HG03039 (cell line): ENCODE data around the gene SLC30A1.
A peak's percentile ranks its signal among the peaks of the same experiment; 100 is the strongest.
"Not testable (repeated sequence)": the region's sequence is repeated elsewhere in the genome, so short reads cannot be mapped to it uniquely, and the experiment has no call there.

Experiments
- ATAC-seq: cut with Tn5 transposase; IDR thresholded peaks from one replicate; pipeline ENCODE4 v1.9.1; 2021; ENCODE audit warnings: mild to moderate bottlenecking, moderate library complexity; ENCODE audit not compliant: unreplicated experiment

The SLC30A1 gene

DNA sequence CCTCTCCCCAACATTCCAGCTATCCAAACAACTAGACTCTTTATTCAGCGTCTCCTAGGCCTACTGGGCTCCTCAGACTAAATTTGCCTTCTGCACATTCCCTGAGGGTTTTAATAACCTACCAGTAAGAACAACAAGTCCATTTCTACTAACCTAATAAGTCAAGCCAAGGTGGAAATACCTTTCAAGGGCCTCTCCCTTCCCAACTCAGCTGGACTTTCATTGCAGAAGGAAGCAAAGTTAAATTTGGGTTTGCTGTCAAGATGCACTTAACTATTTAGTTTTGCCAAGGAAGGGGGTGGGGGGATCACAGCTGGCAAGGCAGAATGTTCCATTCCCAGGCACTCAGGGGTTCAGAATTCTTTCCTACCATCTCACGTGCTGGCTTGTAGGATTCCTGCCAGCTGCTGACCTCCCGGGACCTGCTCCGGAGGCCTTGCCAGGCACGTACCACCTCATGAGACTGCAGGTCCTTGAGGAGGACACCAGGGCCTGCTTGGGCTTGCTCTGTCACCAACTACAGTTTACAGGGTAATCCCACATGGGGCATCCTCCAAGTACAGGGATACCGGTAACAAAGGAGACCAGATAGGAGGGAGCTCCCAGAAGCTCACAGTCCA, 29.8 kb downstream of the SLC30A1 start:
- no peak for ATAC-seq

DNA sequence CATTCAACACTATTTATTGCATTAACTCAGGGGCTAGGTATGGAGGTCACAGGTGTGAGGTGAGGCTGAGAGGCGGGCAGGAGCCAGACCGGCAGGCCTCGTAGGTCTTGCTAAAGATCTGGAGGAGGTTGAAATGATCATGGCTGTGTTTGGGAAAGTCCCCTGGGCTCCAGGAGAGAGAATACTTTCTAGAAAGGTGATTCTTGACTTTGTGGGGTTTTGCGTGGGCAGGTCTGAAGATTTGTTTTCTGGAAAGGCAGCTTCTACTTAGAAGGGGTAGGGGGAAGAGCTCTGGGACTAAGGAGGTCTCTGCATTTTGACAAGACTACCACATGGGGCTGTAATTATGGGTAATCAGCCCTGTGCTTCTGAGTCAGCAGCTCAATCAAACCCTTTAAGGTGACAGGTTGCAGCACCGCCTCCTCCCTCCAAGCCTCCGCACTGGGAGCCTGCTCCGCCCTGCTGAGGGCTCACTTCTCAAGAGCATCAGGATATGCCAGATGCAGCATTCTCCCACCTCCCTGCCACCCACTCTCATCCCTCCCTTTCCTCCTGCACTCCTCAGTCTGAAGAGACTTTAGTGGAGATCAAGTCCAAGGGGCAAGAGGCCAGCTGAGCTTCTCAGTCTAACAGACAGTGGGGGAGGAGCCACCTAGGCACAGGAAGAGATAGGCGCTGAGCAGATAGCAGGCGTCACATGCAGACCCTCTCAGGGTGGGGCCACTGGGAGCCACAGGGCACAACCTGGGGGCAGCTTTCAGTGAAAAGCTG, 30.5 kb downstream of the SLC30A1 start:
- no peak for ATAC-seq

DNA sequence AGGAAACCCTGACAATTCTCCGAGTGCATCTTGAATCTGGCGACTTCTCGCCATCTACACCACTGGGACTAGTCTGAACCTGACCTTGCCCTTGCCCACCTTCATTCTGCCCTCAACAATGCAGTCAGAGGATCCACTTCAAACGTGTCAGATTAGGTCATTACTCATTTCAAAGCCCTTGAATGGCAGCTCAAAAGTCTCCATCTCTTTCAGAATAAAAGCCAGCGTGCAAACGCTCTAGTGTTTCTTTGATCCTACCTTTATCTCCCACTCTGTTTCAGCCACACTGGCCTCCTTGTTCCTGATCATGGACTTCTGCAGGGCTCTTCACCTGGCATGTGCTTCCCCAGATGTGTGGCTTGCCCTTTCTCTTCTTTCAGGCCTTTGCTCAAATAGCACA, 31.3 kb downstream of the SLC30A1 start:
- ATAC-seq = no peak

DNA sequence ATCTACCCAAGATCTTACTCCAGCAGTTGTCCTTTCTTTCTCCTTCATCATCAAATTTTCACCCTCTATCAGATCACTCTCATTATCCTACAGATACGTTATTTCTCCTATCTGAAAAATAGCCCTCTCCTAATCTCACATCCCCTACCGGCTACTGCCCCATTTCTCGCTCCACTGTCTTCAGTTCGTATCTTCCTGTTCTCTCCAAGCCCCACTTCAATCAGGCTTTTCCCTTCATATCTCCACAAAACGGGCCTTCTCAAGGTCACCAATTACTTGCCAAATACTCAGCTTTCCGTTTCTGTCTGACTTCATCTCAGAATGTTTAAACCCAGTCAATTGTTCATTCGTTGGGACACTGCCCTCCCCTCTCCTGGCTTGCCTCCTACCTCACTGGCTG, 32.4 kb downstream of the SLC30A1 start:
- ATAC-seq = no peak

DNA sequence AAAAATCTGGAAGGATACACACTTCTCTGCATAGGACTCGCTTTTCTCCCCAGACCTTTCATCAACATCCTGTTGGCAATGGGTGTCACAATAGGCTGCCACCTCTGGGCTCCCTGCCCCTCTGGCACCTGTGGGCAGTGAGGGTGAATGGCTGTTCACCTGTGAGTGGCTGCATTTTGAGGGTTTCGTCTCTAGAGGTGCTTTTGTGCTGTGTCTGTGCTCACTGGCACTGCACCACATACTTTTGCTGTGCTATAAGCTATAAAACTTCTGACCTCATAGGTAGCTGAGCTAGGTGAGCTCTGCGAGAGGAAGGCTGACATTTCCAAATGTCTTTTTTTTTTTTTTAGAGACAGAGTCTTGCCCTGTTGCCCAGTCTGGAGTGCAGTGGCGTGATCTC, 35.9 kb downstream of the SLC30A1 start:
- no peak for ATAC-seq

DNA sequence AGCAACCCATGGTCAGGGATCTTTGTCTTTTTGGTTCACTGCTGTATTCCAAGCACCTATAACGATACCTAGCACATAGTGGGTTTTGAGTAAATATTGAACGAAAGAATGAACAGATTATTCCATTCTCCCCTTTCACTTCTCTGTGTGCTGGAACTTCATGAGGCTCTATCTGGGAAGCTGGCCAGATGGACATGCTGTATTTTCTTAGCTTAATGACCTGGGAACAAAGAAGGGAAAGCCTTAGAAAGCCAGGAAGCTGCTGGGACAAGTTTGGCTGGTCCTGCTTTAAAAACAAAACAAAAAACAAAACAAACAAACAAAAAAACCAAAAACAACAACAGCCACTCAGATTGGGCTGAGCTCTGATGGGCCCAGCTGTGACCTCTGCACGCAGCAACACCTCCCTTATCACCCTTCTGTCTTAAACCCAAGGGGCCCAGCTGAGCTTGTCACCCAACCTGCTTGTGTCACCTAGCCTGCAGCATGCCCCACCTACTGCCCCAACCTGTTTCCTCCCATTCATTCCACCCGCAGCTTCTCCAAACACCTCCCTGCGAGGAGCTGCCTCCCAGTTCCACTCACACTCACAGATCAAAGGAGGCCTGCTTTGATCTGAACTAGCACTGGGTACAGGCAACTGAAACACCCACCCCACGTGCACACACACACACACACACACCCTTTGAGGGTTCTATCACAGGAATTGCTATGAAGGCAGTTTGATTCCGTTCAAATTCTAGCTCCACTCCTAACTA, 37.1 kb downstream of the SLC30A1 start:
- no peak for ATAC-seq

DNA sequence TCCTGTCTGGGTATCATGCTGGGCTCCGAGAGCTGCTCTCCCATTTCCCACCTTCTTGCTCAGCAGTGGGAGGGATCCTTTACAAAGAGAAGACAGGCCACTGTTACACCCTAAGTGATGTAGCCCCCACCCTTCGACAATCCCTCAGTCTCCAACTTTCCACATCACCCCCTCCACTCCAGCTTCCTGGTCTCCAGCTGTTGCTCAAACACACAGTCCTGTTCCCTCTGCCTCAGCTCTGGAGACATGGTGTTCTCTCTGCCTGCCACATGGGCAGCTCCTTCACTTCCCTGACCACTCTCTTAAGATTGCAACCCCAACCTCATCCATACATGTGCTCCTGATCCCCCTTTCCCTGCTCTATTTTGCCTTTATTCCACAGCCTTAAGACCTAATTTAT, 37.7 kb downstream of the SLC30A1 start:
- no peak for ATAC-seq

DNA sequence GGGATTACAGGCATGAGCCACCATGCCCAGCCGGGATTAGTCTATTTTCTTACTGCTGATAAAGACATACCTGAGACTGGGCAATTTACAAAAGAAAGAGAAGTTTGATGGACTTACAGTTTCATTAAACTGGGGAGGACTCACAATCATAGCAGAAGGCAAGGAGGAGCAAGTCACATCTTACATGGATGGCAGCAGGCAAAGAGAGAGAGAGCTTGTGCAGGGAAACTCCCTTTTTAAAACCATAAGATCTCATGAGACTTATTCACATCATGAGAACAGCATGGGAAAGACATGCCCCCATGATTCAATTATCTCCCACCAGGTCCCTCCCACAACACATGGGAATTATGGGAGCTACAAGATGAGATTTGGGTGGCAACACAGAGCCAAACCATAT, 38.1 kb downstream of the SLC30A1 start:
- not testable (repeated sequence) for ATAC-seq

DNA sequence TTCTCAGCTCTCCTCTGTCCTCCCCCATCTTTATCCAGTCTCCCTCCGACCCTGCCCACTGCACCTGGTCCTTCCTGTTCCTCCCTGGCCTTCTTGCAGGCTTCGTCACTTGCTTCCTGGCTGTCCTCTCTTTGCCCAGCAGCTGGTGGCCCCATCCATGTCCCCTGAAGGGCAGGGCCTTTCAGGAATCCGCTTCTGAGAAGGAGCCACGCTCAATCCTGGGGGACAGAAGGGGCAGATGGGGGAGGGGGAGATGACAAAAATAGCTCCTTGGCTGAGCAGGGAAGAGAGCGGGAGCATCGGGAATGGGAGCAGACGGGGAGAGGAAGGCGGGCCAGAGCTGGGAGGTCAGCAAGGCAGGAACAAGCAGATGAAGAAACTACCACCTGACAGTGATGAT, 40.7 kb downstream of the SLC30A1 start:
- no peak for ATAC-seq

DNA sequence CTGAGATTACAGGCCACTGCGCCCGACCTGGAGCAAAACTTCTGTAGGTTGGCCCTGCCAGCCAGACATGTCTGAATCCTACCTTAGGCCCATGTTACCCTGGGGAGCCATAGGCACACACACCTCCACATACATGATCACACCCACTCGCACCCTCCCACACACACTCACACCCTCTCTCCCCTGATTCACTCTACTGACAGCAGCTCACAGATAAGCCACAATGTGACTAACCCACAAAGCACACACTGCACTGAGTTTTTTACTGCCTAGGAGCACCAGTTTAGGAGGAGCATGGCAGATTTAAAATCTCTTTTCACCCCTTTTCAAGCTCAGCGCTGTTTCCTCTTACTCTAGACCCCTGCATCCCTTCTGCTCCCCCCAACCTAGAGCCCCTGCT, 41.7 kb downstream of the SLC30A1 start:
- ATAC-seq = no peak

DNA sequence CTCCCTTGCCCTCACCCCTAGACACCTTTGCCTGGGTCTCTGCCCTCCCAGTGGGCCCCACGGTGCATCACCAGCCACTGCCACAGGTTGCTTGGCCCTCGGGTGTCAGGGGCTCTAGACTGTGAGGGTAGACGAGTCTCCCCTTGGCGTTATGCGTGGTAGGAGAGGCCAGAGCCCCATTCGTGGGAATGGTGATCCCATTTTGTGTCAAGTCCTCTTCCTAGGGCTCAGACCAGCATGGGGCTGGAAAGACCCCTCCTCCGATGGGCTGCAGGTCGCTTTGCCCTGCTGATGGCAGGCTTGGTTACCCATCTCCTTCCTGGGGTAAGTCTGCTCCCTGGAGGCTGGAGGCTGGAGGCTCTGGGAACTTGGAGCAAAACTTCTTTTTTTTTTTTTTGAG, 42.4 kb downstream of the SLC30A1 start:
- ATAC-seq = no peak

DNA sequence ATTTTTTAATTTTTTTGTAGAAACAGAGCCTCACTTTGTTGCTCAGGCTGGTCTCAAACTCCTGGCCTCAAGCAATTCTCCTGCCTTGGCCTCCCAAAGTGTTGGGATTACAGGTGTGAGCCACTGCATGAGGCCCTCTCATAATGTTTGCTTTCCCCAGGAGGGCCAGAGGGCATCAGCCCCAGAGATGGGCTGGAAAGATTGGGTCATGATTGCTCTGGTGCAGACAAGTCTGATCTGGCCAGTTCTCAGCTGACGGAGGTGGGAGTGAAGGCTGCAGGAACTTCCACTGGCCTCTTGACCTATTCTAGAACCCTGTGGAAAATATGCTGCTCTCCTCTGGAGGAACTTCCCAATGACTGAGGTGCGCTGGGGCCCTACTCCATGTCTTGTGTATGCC, 43.6 kb downstream of the SLC30A1 start:
- ATAC-seq = no peak

DNA sequence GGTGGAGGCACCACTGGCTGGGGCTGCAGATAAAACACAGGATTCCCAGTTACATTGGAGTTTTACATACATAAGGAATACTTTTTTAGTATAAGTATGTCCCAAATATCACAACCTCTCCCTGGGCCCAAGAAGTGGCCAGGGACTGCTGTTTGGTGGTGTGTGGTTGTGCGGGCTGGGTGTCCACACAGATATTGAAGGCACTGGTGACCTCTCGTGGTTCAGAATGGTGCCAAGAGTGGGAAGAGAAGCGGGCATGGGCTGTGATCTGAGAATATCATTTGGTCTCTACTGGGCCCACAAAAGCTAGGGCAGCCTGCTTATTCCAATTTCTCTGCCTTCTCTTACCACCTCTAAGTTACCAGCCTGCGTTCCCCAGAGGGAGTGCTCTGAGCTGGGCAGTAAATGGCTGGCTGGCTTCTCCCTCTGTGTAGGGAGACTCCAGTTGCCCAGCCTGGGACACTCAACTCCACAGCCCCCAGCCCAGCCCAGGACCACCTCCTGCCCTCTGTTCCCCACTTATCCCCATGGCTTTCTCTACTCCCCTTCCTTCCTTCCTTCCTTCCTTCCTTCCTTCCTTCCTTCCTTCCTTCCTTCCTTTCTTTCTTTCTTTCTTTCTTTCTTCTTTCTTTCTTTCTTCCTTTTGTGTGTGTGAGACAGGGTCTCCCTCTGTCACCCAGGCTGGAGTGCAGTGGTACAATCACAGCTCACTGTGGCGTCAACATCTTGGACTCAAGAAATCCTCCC, 44.2 kb downstream of the SLC30A1 start:
- no peak for ATAC-seq

DNA sequence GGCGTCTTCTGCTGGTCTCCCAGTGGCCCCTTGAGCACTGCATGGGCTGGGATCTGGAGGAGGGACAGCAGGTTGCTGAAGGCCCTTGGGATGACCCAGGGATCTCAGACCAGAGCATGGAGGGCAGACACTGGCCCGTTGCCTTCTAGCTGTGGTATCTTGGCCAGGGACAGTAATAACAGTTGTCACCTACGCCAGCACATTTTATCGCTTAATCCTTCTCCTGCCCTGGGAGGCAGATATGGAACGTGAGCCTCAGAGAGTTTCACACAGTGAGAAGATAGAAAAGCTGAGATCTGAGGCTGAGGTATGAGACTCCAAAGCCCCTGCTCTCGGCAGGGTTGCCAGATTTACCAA, 46.9 kb downstream of the SLC30A1 start:
- ATAC-seq = no peak

DNA sequence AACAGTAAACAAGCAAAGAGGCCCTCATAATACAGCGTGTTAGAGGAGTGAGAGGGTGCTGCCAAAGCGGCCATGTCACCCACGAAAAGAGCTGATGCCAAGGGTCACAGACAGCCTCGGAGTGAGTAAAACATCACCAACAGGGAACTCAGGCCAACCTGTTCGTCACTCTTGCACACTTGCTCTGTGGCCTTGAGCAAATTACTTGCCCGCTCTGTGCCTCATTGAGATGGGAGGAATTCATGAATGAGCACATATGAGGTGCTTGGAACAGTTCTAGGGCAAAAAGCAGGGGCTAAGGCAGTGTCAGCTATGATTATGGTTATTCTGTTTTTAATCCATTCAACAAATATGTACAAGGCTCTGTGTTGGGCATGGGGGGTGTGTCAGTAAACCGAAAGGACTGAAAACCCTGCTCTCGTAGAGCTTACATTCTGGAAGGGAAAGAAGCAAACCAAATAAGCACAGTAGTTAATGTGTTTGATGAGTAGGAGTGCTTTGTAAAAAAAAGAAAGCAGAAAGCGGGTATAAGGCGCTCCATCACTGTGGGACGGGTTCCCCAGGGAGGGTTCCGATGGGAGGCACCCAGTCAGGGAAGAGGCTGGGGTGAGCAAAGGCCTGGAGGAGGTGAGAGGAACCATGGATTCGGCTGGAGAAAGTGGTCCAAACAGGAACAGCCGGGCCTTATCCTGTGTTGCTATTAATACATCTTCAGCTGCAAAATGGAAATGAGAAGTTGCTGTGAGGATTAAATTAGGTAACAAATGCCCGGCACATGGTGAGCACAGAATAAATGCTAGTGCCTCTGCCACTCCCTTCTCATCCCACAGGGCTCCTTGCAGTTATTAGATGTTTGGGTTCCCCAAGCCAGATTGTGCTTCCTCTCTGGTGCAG, 47.5 kb downstream of the SLC30A1 start:
- no peak for ATAC-seq

DNA sequence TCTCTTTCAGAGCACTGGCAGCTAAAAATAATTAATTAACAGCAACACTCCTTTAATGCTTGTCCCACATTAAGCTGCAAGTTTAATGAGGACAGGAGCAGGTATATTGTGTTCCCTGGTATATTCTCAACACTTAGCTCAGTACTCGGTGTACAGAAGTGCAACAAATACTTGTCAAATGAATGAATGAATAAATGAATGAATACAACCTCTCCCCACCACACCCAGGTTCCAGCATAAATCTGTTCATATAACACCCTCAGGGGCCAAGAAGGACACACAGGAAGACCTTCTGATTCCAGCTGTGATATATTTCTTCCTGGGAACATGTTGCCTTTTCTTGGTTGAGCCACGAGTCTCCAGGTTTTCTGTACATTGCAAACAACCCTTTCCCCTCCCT, 48.9 kb downstream of the SLC30A1 start:
- ATAC-seq = no peak

DNA sequence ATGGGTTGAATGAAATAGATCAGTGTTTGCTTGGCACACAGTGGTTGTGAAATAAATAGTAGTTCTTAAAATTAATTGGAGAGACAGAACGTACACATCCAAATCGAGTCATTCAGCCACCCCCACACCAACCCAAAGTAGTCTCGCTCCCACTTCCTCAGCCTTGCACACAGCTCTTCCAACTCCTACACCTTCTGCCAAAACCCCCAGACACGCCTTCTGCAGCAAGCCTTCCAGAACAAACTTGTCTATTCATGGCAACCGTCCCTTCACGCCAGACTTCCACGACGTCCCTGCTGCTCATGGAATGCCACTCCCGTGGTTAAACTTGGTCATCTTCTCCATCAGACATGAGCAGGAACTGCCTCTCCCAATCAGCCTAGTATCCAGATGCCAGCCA, 49.5 kb downstream of the SLC30A1 start:
- no peak for ATAC-seq

DNA sequence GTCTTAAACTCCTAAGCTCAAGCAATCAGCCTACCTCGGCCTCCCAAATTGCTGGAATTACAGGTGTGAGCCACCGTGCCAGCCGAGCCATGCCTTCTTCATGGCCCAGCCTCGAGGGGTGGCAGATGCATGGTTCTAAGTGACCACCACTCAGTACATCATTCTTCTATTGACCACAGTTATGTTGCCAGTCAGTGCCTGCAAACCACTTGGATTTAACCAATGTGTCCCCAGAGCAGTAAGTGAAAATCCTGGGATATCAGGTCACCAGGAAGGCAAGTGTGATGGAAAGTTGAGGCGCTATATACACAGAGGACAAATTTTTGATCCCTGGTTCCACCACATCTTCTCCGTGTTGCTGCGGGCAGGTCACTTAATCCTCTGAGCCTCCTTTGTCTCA, 50.0 kb downstream of the SLC30A1 start:
- no peak for ATAC-seq

DNA sequence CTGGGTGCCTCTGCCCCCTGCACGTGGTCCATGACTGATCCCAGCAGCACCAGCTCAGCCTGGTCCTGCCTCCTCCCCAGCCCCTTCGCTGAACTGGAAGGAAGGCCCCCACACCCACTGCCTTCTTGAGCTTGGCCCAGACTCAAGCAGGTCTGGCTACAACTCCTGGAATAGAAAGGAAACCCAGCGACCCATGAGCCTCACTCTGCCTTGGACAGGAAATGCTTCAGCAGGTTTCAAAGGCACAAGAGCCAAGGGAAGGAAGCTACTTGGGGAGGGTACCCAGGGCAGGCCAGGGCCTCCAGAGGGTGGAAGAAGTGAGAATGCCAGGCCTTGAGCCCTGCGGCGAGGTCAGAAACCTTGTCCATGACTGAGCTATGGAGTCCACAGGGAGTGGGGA, 51.1 kb downstream of the SLC30A1 start:
- no peak for ATAC-seq

DNA sequence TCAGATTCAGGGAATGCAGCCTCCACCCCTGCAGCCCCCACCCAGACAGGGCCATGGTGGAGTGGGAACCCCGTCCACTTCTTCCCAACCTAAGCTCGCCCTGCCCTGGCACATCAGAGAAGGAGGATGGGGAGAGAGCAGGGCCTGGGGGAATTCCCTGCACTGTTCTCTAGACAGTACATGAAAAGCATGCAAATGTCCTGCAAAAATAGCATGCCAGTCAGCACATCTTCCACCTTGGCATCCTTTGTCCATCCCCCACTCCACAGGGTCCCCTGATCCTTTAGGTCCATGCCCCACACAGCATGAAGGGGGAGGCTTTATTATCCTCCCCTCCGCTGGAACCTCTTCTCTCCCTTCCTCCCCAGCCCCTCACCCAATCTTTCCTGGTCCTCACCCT, 52.0 kb downstream of the SLC30A1 start:
- peak; percentile 75 for ATAC-seq

DNA sequence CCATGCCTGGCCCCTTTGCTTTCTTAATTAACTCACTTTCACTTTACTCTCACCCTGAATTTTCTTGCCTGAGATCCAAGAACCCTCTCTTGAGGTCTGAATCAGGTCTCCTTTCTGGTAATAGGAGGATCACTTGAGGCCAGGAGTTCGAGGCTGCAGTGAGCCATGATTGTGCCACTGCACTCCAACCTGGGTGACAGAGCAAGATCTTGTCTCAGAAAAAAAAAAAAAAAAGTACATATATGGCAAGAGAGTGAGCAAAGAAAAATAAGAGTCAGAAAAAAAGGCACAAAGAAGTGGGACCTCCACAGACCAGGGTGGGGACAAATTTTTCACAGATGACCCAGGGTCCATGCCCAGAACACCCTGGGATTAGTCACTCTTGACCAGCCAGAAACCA, 52.9 kb downstream of the SLC30A1 start:
- no peak for ATAC-seq
